ENCODE measurements around the gene FADS6.

The FADS6 gene

DNA sequence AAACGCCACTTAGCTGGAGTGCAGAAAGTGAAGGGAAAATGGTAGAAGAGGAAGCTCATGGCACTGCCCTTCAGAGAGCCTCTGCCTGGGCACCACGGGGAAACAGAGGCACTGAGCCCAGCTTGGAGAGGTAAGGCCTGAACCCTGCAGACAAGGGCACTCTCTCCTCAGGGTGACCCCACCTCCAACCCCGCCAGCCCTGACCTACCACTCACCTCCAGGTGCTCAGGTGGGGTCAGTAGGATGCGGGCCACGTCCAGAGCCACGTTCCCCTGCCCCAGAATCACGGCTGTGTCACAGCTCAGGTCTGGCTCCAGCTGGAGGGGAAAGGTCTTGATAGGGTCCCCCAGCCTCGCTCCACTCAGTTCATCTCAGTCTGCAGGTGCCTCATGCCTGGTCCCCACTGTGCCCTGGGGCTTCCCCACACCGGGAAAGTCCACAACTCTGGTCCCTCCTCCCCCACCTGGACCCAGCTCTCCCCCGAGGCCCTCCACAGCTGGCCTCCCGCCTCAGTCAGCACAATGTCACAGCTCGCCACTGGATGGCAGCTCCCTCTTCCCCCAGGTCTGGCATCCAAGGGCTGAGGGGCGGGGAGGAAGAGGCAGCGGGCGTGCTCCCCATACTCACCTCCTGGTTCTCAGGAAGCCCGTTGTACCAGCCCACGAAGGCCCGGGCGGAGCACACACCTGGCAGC, 27.8 kb downstream of the FADS6 start:
- no peak for DNase-seq

DNA sequence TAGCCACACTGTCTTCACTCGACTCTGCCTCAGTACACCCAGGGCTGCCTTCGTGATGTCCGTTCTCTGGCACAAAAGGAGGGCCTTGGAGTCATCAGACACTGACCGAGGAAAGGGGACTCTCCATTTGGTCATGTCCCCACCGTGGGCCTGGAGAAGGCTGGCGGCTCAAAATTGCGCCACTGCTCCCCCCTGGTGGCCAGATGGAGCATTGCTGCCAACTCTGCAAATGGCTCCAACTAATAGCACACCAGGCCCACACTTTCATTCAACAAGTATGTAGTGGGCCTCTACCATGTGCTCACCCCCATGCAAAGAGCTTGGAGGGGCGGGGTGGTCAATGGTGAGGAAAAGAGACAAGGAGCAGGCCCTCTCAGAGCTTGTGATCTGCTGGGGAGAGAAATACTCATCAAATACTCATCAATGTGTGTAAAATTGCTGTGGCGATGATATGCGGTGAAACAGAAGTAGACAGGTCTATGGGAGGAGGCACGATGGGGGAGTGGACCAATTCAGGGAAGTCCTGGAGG, 28.5 kb downstream of the FADS6 start:
- DNase-seq = peak; percentile 48

DNA sequence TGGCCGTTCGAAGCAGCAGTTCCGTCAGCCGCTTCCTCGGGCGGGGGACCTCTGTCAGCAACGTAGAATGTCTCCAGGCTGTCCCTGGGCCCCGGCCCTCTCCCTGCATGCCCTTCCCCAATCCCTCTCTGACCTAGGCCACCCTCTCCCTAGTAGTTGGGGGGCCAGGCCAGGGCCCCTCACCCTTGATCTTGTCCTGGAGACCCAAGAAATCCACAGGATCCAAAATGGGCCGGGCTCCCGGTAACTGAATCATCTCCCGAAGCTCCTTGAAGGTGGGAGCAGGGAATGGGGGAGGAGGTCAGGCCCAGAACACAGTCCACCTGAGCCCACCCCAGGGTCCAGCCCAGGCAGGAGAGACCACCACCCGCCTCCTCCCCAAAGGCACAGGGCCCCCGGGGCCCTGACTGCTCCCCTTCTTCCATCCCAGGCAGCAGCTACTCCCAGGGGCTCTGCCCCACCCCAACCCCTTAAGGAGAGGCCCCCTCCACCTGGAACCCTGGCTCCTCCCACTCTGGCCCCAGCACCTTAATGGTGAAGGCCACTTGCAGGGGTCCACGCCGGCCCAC, 29.1 kb downstream of the FADS6 start:
- DNase-seq = no peak

DNA sequence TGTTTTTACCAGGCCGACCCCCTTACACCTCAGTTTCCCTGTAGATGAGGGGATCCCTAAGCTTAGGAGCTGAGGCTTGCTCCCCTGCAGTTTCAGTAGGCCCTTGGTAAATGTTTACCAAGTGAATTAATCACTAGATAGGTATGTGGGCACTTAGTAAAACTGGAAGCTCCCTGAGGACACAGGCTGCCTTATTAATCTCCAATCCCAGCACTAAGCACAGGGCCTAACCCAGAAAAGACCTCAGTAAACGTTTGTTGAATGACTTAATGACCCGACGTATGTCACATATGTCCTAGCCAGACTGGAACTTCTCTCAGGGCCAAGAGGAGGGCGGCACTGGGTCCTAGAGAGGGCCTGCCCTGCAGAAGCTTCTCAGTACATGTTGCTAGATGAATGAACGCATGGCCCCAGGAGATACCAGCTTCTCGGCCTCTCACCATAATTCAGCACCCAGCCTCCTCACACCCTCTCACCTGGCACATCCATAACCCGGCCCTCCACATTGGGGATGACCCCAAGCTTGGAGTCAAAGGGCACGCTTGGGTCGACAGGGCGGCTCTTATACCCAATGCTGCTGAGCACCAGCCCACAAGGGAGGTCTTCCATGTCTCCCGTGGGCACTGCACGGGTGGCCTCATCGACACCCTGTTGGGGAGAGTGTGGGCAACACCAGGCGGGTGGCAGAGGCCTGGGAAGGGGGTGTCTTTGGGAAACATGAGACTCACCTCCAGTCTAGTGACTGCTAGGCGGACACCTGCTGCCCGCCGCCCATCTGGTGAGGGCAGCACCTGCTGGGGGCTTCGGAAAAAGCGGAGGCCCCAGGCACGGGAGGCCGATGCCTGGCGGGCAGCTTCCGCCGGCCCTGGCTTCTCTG, 29.8 kb downstream of the FADS6 start:
- no peak for DNase-seq

DNA sequence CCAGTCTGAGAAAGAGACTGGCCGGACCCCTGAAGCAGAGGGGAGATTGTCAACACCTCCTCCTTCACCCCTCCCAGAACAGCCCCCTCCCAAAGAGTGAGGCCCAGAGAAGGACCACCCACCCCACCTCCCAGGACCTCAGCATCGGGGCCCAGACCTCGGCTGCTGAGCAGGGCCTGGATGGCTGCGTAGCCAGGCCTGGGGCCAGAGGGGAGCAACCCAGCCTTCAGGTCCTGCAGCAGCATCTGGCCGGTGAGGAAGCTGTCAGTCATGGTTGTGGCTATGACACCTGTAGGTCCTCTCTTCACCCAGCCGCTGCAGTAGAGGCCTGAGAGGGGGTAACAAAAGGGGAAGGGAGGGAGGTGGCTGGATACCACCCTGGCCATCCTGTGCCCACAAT, 30.5 kb downstream of the FADS6 start:
- no peak for DNase-seq

DNA sequence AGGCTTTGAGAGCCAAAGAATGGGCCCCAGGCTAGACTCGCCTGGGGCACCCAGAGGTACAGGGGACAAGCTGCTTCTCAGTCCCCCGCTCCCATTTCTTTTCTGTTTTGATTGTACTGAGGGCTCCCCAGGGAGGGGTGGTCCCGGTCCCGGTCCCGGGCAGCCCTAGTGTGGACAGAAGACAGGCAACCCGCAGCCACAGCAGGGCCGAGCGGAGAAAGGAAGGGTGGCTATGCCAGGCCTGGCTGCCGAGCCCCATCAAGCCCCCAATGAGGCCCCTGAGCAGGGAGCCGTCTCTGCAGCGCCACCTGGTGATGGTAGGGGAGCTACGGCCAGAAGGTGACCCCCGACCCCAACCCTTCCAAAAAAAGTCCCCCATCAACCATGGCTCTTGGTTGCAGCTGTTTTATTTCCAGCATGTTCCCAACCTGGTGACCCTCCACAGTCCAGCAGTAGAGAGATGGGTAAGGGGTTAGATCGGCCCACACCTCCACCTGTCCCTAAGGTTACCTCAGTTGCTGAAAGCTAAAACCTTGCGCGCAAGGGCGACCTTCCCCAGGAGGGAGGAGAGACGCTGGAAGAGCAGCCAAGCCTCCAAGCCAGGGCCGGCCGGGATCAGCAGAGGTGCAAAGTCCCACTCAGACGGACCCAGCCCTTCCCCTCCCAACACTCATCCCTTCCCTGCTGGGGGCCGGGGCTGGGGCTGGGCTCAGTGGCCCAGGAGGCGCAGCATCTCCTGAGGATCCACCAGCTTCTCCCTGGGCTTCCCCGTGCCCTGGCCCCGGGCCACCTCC, 31.1 kb downstream of the FADS6 start:
- peak; percentile 42 for DNase-seq

DNA sequence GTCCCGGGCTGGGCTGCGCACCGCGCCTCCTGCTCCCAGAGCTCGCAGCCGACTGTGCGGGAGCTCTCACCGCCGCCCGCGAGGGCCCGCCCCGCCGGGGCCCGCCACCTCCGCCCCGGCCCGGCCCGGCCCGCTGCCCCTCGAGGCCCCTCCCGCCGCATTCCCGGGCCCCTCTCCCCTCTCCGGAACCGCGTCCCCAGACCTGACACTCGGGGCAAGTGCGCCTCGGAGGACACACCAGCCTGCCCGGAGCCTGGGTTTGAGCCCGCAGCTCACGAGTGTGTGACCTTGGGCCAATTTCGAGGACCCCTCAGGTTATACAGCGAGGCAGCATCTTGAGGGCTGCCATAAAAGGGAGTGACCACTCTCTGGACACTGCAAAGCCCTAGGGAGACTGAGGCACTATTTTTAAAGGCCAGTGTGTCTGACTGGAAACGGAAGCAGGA, 31.7 kb downstream of the FADS6 start:
- no peak for DNase-seq

DNA sequence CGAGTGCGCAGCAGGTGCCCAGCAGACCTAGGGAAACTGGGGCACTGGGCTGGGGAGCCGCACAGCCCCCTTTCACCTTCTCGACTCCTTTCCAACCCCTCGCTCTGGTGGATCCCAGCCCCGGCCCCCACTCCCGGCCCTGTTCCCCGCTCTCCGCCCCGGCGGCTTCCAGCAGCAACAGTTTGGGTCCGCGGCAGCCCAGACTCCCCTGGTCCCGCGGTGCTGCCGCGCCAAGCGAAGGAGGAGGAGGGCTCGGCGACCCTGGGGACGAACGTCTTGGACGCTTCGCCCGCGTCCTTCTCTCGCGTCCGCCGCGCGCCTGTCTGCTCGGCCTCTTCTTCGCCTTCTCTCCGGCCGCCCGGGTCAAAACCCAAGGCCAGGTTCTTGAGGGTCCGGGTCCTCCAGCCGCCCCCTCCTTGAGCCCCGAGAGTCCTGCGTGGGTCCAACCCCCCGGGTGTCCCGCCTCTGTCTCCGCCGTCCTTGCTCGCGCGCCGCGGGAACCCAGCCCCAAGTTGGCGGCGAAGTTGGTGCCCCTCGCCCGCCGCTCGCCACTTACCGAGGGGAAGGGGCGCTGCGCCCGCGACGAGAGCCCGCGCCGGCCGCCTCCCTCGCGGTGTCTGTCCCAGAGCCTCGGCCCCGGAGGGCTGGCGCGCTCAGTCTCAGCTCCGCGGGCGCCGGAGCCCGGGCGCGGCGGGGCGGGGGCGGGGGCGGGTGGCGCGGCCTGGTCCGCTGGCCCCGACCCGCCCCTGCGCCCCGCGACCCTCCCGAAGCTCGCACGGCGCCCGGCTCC, 32.4 kb downstream of the FADS6 start:
- DNase-seq = no peak

DNA sequence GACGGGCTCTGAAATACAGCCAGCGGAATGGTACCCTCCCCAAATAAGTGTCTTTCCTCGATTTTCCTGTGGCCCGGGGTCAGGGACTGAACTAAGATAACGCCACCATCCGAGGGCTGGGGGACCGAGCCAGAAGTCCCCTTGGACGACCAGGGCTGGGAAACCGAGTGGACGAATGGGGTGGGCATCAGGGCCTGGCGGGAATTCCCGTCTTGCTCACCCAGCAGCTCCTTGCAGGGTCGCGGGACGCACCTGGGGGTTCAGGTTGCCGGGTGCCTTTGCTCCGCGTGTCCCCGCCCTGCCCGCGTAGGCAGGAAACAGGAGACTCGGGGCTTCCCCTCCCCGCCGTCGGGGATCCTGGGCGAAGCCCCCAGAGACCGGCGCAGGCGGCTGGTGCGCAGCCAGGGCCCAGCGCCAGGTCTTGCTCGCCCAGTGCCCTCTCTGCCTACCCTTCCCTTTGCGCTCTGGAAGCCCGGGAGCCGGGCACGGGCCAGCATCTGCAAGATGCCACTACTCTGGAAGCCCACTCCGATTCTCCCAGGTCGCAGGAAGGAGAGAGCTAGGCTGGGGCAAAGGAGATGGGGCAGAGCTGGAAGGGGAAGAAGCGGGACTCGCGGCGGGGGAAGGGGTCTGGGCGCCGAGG, 33.1 kb downstream of the FADS6 start:
- DNase-seq = no peak

DNA sequence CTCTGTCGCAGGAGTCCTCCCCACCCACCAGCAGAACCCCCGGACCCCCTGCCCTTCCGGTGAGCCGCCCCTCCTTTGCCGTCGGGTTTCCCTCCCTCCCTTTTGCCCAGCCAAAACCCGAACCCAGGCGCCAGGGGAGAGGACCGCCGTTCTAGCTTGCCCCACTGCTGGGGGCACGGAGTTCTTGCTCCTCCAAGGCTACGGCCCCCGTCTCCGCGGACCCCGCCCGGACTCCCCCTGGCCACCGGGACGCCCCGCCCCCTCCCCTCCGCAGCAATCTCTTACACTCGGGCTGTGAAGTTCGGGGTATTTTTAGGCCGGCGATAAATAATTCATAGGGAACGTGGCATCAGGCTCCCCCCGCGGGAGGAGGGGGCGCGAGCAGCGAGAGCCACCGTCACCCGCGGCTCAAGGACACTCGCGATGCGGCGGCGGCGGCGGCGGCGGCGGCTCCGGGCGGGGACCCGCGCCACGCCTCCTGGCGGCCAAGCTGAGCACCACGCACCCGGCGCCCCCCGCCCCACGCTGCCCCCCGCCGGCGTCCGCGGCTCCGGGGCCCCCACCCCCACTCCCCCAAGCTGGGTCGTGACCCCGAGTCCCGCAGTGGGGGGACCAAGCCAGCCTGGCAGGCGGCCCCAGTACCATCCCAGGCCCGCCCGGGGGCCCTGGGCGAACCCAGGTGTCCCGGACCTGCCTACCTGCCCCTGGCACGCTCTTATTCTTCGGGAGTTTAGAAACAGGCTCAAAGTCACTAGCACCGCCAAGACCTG, 33.8 kb downstream of the FADS6 start, which contains the start of gene GRIN2C:
Gene GRIN2C, minus strand, starts transcription at position 427 of the 770 bp plus-strand sequence. CDS start 4,793 bp downstream, outside the sequence.
- DNase-seq = no peak

DNA sequence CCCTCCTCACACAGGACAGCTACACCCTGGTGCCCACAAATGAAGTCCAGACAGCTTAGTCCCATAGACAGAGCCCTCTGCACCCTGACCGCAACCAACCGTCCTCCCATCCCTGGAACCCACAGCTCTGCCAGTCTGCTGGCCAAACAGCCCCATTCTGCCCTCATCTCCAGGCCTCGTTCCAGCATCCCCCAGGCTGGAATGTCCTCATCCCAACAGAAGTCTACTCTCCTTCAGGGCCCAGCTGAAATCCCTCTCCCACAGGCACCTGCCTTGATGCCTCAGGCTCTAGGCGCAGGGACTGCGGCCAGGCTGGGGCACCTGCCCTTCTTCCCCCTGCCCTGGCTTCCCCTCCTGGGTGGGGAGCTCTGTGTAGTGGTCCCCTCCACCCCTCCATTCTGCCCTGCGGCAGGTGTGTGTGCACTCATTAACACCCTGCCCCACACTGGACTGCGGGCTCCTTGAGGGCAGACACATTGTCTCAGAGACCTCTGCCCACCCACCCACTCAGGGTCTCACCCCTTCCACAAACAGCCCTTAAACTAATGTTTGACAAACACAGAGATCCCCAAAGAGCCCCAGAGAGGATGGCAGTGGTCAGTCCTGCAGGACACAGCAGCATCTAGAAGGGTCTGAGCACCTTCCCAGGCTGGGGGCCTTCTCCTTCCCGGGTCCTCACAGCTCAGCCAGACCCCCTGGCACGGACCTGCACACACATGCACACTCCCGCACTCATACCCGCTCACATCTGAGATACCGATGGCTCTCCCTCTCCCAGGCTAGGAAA, 34.6 kb downstream of the FADS6 start:
- no peak for DNase-seq

DNA sequence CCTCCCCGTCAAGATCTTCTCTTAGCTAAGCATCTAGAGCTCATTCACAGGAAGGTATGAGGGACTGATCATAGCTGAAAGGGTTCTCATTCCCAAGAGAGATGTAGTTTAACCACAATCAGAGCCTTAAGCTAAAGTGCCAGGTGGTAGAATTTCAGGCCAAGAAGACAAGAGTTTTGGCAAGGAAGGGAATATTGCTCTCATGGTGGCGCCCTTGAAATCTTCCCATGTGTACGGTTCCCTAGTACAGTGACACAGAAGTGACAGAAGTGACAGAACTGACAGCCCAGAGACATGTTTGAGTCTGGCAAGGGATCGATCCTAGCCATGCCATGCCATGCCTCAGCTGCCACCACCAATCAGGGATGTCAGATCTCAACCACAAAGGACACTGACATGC, 36.2 kb downstream of the FADS6 start:
- no peak for DNase-seq

DNA sequence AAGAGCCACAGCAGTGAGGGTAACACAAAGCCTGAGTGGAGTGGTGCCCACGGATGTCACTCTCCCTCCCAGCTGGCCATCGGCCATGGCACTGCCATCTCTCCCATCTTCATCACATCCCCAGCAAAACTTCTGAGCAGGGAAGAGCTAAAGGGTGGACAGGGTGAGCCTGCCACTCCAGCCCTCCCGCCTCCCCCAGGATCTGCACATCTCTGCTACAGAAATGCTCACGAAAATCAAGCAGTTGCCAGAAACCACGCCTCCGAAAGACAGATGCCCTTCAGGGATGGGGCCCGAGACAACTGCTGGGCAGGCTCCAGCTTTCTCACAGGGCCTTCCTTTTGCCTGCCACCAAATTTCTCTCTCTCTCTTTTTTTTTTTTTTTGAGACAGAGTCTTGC, 37.3 kb downstream of the FADS6 start:
- DNase-seq = no peak

DNA sequence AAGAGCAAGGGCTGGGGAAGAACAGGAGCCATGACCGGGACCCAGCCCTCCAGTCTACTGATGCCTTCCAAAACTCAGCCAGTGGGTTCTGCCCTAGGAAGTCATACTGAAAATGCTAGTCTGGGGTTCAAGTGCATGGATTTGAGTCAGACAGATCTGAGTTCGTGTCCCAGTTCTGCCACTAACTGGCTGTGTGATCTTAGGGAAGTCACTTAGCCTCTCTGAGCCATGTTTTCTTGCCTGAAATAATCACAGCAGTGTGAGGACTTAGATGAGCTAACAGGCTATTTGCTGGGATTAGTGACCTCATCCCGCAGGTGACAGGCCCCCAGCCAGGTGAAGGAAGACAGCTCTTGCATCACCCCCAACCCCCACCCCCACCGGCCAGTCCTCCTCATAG, 38.1 kb downstream of the FADS6 start:
- DNase-seq = no peak

DNA sequence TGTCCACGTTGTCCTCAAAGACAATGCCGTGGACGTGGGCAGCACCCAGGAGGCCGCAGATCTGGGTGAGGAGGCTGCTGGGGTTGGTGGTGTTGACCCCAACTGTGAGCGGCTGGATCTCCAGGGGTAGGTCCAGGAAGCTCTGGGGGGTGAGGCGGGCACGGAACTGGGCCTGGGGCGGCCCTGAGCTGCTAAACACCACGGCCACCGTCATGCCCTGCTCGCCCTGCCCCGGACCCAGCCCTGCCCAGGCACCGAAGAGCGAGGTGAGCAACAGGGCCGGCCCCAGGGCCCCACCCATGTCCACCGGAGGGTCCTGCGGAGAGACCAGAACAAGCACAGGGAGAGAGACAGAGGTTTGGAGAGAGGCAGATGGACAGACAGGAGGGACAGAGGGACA, 38.6 kb downstream of the FADS6 start:
- DNase-seq = no peak

DNA sequence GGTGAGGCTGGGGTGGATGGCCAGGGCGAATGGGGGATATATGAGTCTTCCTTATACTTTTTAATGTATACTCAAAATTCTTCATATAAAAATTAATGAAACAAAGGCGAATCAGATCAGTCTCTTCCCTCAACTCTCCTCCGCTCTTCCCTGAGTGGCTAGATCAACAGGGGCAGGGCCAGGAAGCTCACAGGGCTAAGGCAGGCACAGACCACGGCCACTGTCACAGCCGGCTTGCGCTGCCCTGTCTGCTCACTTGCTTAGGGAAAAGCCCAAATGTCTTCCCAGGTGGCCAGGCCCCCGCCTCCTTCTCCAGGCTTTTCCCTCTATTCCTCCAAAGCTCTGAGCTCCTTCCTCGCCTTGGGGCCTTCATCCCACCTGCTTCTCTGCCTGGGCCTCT, 39.8 kb downstream of the FADS6 start:
- DNase-seq = no peak

DNA sequence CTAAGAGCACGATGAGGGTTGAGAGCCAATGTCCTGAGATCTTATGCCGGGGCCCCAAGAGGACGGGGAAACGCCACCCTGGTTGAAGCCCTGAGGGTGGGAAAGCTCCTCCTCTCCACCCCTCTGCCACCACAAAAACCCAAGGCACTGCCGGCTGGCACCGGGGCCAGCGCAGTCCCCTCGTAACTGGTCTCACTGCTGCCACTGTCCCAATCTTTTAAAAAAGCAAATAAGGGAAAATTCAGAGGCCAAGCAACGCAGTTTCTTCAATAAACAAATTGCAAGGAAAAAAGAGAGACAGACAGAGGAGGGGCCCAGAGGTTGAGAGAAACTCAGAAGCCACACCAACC, 40.4 kb downstream of the FADS6 start:
- no peak for DNase-seq

DNA sequence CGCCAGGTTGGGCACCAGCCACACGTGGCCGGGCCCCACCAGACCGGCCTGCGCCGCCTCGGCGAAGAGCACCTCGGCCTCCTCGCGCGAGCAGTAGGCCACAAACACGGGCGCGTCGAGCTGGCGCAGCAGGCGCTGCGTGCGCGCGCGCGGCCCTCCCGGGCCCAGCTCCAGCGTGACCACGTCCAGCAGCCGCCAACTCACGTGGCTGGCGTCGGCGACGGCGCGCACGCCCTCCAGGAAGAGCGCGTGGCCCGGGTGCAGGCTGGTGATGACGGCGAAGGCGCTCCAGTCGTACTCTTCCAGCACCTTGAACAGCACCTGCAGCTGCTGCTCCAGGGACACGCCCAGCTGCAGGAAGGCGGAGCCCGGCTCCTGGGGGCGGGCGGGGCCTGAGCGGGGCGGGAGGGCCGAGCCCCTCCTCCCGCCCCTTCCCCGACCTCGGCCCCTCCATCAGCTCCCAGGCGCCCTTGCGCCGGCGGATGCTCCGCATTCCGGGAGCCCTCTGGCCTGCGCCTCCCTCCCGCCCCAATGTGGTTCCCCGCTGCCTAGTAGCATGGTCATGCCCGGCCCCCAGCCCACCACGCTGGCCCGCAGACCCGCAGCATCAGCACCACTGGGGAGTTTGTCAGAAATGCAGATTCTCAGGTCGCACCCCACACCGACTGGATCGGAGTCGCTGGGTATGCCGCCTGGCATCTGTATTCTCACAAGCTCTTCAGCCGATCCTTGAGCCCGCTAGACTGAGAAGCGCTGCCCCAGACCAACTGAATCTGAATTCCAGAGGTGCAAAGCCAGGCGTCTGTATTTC, 41.0 kb downstream of the FADS6 start:
- DNase-seq = peak; percentile 94

Measured in NCI-H146 (cell line).